GM19238 (cell line): ENCODE results near the gene ATP6V0C.
"Not testable (repeated sequence)": the region's sequence is repeated elsewhere in the genome, so short reads cannot be mapped to it uniquely, and the experiment has no call there.

Experiments
- DNase-seq: peaks from one replicate; pipeline ENCODE4 v3.0.0; 2011; ENCODE audit warnings: low spot score; ENCODE audit not compliant: insufficient read length

The ATP6V0C gene

DNA sequence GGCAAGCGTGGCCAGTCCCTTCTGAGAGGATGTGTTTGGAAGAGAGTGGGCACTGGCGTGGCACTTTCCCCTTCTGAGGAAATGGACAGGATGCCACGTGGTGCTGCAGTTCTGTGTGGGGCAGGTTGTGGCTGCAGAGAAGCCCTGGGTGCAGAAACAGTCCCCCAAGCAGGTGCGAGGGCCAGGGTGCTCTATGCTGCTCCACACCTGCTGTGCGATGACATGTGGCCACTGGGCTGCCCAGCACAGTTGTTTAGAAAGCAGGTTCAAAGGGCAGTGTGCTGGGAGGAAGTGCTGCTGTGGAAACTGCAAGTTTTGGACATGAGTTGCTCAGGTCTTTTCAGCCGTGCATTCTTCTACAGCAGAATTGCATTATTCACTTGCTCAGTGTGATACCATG lies 27.7 kb downstream of the ATP6V0C start:
- not testable (repeated sequence) for DNase-seq

DNA sequence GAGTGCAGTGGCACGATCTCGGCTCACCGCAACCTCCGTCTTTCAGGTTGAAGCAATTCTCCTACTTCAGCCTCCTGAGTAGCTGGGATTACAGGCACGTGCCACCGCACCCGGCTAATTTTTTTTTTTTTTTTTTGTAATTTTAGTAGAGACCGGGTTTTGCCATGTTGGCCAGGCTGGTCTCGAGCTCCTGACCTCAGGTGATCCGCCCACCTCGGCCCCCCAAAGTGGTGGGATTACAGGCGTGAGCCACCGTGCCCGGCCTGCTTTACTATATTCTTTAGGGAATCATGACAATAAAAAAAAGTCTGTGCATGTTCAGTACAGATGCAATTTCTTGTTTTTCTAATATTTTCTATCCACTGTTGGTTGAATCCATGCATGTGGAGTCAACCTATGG lies 30.0 kb downstream of the ATP6V0C start:
- not testable (repeated sequence) for DNase-seq

DNA sequence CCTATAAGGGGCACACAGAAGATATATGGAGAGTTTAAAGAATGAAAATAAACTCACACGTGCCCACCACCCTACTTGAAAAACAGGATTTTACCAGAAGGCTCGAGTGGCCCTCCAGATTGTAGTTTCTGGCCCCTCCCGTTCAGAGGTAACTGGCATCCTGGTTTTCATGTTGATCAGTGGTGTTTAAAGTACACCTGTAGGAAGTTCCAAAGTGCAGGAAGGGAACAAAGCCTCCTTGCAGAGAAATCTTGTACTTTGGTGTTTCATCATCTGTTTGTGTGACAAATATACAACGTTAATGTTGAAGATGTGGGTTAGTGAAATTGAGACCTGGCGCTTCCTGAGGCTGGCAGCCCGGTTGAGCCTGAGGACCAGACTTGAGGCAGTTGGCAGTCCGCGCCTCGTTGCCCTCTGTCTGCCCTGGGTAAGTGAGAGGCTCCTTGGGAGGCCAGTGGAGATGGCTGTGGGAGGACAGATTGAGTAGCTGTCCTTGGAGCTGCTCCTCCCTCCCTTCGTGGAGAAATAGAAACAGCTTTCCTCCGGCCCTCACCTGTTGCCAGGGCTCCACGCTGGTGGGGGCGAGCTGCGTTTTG lies 36.6 kb downstream of the ATP6V0C start:
- not testable (repeated sequence) for DNase-seq

DNA sequence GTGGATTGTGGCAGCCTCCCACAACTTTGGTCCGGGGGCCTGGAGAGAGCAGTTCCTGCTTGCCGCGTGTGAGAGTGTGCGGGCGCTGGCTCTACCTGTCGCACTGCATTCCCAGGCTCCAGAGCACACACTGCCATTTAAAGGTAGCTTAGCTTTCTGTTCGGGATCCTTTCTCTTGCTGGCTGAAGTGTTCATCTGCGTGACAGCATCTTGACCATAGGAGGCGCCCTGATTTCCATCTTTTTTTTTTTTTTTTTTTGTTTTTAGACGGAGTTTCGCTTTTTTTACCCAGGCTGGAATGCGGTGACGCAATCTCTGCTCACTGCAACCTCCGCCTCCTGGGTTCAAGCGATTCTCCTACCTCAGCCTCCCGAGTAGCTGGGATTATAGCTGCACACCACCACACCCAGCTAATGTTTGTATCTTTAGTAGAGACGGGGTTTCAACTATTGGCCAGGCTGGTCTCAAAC lies 37.7 kb downstream of the ATP6V0C start:
- DNase-seq = not testable (repeated sequence)

DNA sequence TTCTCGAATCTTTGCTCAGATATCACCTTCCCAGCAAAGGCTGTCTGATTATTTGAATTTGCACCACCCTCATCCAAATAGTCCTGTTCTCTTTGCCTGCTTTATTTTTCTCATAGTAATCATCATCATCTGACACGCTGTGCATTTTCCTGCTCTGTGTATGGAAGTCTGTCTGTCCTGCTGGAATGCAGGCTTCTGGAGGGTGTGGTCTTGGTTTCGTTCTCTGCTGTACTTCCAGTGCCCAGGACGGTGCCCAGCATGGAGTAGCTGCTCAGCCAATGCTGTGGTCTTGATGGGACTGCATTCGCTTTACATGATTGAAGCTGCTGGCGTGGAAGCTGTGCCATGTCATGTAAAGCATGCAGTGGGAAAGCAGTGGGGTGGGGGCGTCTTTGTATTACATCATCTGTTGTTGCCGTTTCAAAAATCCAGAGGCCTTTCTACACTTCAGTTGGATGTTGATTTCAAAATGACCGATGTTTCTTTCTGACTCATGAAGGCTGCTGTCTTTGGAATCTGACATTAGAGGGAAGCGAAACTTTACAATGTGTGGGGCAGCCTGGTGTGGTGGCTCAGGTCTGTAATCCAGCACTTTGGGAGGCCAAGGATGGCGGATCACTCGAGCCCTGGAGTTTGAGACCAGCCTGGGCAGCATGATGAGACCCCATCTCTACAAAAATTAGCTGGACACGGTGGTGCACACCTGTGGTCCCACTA lies 41.1 kb downstream of the ATP6V0C start:
- not testable (repeated sequence) for DNase-seq

DNA sequence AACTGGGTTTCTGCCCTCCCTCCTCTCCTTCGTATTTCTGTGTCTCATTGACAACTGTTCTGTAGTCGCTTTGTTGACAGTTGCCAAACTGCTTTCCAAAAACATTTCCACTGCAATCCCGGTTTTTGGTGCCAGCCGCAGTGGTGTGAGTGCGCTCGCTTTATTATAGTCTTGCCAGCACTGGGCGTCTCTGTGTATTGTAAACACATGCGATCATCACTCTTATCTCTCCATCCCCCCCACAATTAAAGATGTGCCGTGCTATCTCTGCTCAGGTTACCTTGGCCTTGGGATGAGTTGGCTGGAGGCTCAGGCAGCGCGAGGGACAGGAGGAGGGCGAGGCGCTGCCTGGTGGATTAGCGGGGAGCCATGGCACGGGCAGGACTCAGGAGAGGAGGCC lies 43.4 kb downstream of the ATP6V0C start:
- not testable (repeated sequence) for DNase-seq

DNA sequence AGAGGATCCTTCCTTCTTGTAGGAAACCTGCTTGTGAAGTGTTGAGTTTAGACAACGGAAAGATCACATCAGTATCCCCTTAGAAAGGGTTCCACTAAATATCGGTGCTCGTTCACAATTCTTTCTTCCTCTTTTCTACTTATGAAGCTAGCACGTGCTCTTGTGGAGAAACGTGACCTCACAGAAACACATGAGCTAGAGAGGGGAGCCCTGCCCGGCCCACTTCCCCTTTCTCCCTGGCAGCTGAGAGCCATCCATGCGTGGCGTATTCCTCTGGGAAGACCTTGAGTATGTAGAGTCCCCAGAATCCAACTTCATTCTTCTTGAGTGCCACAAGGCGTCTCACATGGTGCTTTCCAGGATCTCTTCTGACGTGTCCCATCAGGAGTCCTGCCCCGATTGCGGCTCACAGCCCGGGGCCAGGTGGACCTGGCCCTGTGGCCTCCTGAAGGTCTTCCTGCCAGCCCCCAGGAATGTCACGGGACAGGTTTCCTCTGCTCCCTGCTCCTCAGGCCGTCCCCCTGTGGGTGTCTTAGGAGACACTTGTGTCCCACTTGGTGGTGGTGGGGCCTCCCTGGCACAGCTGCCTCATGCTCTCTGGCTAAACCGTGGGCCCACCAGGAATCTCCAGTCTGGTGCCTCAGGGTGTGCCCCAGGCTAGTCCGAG lies 46.5 kb downstream of the ATP6V0C start:
- not testable (repeated sequence) for DNase-seq

DNA sequence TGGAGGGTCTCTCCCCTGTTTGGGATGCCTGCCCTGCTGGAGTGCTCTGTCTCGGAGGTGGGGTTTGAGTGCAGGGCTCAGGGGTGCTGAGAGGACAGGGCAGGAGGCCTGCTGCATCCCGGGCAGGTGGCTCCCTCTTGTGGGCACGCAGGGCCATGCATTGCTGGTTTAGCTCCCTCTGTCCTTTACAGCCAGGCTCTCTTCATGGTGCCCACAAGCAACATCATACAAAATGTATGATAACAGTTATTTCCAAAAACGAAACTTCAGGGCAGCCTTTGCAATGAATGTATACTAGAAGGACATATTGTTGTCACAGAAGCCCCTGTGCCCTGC lies 47.0 kb downstream of the ATP6V0C start:
- DNase-seq = not testable (repeated sequence)

DNA sequence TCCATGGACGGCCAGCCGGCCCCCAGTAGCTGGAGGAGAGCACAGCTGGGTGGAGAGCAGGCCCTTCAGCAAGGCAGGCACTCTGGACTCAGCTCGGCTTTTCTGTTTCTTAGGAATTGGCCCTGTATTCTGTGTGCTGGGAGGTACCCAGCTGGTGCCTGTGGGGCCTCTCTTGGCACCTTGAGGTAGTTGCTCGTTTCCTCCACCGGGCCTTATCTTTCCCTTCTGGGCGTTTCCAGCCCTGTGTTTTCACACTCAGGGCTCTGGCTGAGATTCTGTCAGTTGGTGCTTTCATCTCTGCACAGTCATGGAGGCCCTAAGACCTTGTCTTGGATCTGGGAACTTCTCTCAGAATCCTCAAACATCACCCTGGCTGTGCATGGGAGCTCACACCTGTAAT lies 53.8 kb downstream of the ATP6V0C start:
- not testable (repeated sequence) for DNase-seq

DNA sequence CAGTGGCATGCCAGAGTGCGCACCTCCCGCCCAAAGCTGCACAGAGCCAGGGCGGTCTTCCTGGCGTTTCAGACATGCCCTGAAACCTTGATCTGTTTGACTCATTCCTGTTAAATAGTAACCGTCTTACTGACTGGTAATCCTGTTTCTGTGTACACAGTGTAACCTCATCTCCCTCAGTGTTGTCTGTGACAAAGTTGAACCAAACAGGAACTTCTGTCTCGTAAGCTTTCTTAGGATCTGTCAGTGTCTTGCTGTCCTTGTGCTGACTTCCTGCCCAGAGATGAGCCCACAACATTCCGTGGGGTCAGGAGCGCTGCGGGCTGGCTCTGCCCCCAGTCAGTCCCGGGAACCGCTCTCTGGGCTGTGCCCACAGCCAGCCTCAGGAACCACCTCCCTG lies 54.8 kb downstream of the ATP6V0C start:
- not testable (repeated sequence) for DNase-seq
